NT2/D1 (cell line): Measurements from ENCODE around the gene SRBD1.

ENCODE experiments used
- SUZ12 ChIP-seq: IDR thresholded peaks from 2 replicates; pipeline ENCODE4 v1.6.1; 2011; ENCODE audit not compliant: insufficient read length, insufficient read depth; ENCODE audit errors: extremely low read depth
- YY1 ChIP-seq: IDR thresholded peaks from 2 replicates; pipeline ENCODE4 v1.6.1; 2011; ENCODE audit not compliant: insufficient read length, insufficient read depth

- TF ChIP-seq YY1 = no peak
- no peak for TF ChIP-seq SUZ12
These were observed 172.0 kb downstream of the SRBD1 start for GRCh38 chr2:45438872-45439665.
